HEK293 (cell line): Measurements from ENCODE around the gene MUSTN1.

ENCODE experiments used
- CTCF ChIP-seq: fragments of 450-650 bp; formaldehyde crosslinking; IDR thresholded peaks from 2 replicates; pipeline ENCODE4 v1.5.1; 2016; ENCODE audit warnings: missing biosample characterization, missing genetic modification characterization
- HOXD13 ChIP-seq: sonication (generic); formaldehyde crosslinking; IDR thresholded peaks from 2 replicates; pipeline ENCODE4 v1.8.0; 2022; ENCODE audit warnings: missing genetic modification reagents, borderline replicate concordance
- KLF10 ChIP-seq: fragments of 450-650 bp; IDR thresholded peaks from 2 replicates; pipeline ENCODE4 v1.5.1; 2018; ENCODE audit warnings: missing biosample characterization, mild to moderate bottlenecking, missing genetic modification characterization
- PRDM4 ChIP-seq: fragments of 450-650 bp; formaldehyde crosslinking; IDR thresholded peaks from 2 replicates; pipeline ENCODE4 v1.5.1; 2017; ENCODE audit warnings: missing biosample characterization, missing genetic modification characterization
- YY1 ChIP-seq: fragments of 450-650 bp; formaldehyde crosslinking; IDR thresholded peaks from 2 replicates; pipeline ENCODE4 v1.5.1; 2018; ENCODE audit warnings: missing biosample characterization, missing genetic modification characterization
- ZBTB49 ChIP-seq: fragments of 450-650 bp; formaldehyde crosslinking; IDR thresholded peaks from 2 replicates; pipeline ENCODE4 v1.5.1; 2016; ENCODE audit warnings: missing biosample characterization, missing genetic modification characterization, low read depth
- ZFP3 ChIP-seq: fragments of 450-650 bp; formaldehyde crosslinking; IDR thresholded peaks from 2 replicates; pipeline ENCODE4 v1.5.1; 2016; ENCODE audit warnings: low read depth, missing biosample characterization, missing genetic modification characterization
- ZNF121 ChIP-seq: fragments of 450-650 bp; formaldehyde crosslinking; IDR thresholded peaks from 2 replicates; pipeline ENCODE4 v1.5.1; 2016; ENCODE audit warnings: missing biosample characterization, missing genetic modification characterization
- ZNF654 ChIP-seq: fragments of 450-650 bp; formaldehyde crosslinking; IDR thresholded peaks from 2 replicates; pipeline ENCODE4 v1.5.1; 2016; ENCODE audit warnings: low read depth, missing biosample characterization, missing genetic modification characterization
- ZSCAN30 ChIP-seq: fragments of 450-650 bp; IDR thresholded peaks from 2 replicates; pipeline ENCODE4 v1.5.1; 2018; ENCODE audit warnings: missing biosample characterization, mild to moderate bottlenecking, missing genetic modification characterization, moderate library complexity
- TF ChIP-seq, protein P1 (sequence below): fragments of 450-650 bp; formaldehyde crosslinking; IDR thresholded peaks from 2 replicates; pipeline ENCODE4 v1.5.1; 2016; ENCODE audit warnings: missing biosample characterization, missing genetic modification characterization

DNA sequence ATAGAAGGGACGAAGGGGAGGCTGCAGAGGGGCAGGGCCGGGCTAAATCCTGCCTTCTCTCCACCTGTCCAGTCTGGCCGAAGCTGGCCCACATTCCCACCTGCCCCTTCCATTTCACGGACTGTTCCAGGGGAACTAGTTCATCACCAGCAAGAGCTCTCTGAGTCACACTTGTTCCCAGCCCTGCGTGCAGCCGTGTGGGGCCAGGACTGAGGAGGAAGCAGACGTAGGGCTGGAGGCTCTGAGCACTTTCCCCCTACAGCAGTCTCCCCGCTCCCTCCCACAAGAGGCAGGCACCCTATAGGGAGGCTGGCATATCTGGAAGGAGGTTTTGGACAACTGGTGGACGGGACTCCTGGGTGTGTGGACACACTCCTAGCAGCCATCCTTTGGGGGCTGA lies 7.4 kb downstream of the MUSTN1 start:
- TF ChIP-seq ZSCAN30 (no peak), HOXD13 (no peak), CTCF (no peak), KLF10 (tag by site-specific recombination) (no peak), ZNF121 (no peak), ZNF654 (tag by site-specific recombination) (no peak), ZBTB49 (tag by site-specific recombination) (no peak), YY1 (tag by site-specific recombination) (no peak), PRDM4 (tag by site-specific recombination) (no peak), ZFP3 (no peak)
- TF ChIP-seq, protein P1, sequence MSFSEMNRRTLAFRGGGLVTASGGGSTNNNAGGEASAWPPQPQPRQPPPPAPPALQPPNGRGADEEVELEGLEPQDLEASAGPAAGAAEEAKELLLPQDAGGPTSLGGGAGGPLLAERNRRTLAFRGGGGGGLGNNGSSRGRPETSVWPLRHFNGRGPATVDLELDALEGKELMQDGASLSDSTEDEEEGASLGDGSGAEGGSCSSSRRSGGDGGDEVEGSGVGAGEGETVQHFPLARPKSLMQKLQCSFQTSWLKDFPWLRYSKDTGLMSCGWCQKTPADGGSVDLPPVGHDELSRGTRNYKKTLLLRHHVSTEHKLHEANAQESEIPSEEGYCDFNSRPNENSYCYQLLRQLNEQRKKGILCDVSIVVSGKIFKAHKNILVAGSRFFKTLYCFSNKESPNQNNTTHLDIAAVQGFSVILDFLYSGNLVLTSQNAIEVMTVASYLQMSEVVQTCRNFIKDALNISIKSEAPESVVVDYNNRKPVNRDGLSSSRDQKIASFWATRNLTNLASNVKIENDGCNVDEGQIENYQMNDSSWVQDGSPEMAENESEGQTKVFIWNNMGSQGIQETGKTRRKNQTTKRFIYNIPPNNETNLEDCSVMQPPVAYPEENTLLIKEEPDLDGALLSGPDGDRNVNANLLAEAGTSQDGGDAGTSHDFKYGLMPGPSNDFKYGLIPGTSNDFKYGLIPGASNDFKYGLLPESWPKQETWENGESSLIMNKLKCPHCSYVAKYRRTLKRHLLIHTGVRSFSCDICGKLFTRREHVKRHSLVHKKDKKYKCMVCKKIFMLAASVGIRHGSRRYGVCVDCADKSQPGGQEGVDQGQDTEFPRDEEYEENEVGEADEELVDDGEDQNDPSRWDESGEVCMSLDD (tag by site-specific recombination) = no peak
